ENCODE data around the gene SLC4A2.
A peak's percentile ranks its signal among the peaks of the same experiment; 100 is the strongest.

The SLC4A2 gene

DNA sequence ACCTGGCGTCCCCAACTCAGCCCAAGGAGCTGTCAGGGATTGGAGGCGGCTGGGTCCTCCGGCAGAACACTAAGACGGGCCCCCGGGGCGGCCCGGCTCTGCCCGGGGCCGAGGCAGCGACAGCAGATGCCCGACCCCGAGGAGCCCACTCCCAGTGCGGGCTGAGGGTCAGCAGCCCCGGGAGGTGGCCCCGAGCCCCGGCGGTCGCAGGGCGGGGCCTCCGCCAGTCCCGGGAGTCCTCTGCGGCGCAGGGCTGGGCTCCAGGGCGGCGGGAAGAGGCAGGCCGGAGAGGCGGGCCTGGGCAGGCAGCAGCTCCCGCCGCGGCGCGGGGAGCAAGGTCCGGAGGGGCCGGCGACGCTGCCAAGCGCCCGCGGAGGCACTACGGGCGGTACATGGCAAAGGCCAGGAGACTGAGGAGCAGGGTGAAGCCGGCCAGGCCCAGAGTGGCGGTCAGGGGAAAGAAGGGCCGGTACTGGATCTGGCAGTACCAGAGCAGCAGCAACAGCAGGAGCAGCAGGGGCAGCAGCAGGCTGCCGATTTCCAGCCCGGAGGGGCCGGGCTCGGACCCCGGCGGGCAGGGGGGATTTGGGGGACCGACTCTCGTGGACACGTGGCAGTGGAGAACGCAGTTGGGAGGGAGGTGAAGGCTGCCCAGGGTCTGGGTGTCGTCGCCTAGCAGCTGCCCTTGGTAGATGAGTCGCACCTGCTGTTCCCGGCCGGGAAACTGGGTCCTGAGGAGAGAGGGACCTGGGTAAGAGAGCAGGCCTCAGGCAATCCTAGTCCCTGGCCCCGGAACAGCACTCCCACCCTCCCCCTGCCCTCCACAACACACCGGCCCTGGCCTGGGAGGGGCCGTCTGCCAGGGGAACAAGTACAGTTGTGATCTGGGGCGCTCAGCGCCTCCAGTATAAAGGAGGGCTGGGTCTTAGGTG, 22.0 kb downstream of the SLC4A2 start (continued):
- TF ChIP-seq KLF17 (tag by site-specific recombination; IDR thresholded peaks at IDR 0.05) (0 out of 2 replicates have a peak, but pooled peaks have one; percentile 62), AEBP2 (tag by site-specific recombination; IDR thresholded peaks at IDR 0.05; ENCODE audit: borderline replicate concordance) (no peak), ZNF530 (tag by site-specific recombination; IDR thresholded peaks at IDR 0.05; ENCODE audit: low read depth) (no peak), GFI1B (tag by site-specific recombination; IDR thresholded peaks at IDR 0.05) (no peak), YY2 (tag by site-specific recombination; IDR thresholded peaks at IDR 0.05) (no peak), ZNF514 (tag by site-specific recombination; IDR thresholded peaks at IDR 0.05) (no peak), ZNF677 (tag by site-specific recombination; IDR thresholded peaks at IDR 0.05) (no peak), ZBTB20 (tag by site-specific recombination; IDR thresholded peaks at IDR 0.05) (peak; percentile 85), GLIS2 (tag by site-specific recombination; IDR thresholded peaks at IDR 0.05) (peak; percentile 88), ZNF24 (tag by site-specific recombination; IDR thresholded peaks at IDR 0.05) (no peak), ZNF623 (tag by site-specific recombination; IDR thresholded peaks at IDR 0.05) (no peak), ZNF391 (tag by site-specific recombination; IDR thresholded peaks at IDR 0.05; ENCODE audit: borderline replicate concordance, low read depth) (peak; percentile 66), ZNF341 (tag by site-specific recombination; IDR thresholded peaks at IDR 0.05; ENCODE audit: low read depth) (peak; percentile 93), ZNF2 (tag by site-specific recombination; IDR thresholded peaks at IDR 0.05) (peak; percentile 22; the same call in 1 of the 2 replicates), ZNF621 (tag by site-specific recombination; IDR thresholded peaks at IDR 0.05) (no peak), ZNF596 (tag by site-specific recombination; IDR thresholded peaks at IDR 0.05) (no peak), ZBTB7A (tag by site-specific recombination; IDR thresholded peaks at IDR 0.05; ENCODE audit: low read depth) (peak; percentile 47; the same call in 1 of the 2 replicates)
- TF ChIP-seq, protein P1, sequence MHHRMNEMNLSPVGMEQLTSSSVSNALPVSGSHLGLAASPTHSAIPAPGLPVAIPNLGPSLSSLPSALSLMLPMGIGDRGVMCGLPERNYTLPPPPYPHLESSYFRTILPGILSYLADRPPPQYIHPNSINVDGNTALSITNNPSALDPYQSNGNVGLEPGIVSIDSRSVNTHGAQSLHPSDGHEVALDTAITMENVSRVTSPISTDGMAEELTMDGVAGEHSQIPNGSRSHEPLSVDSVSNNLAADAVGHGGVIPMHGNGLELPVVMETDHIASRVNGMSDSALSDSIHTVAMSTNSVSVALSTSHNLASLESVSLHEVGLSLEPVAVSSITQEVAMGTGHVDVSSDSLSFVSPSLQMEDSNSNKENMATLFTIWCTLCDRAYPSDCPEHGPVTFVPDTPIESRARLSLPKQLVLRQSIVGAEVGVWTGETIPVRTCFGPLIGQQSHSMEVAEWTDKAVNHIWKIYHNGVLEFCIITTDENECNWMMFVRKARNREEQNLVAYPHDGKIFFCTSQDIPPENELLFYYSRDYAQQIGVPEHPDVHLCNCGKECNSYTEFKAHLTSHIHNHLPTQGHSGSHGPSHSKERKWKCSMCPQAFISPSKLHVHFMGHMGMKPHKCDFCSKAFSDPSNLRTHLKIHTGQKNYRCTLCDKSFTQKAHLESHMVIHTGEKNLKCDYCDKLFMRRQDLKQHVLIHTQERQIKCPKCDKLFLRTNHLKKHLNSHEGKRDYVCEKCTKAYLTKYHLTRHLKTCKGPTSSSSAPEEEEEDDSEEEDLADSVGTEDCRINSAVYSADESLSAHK (tag by site-specific recombination; IDR thresholded peaks at IDR 0.05): no peak
- TF ChIP-seq, protein P2, sequence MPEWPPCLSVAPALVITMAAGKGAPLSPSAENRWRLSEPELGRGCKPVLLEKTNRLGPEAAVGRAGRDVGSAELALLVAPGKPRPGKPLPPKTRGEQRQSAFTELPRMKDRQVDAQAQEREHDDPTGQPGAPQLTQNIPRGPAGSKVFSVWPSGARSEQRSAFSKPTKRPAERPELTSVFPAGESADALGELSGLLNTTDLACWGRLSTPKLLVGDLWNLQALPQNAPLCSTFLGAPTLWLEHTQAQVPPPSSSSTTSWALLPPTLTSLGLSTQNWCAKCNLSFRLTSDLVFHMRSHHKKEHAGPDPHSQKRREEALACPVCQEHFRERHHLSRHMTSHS (tag by site-specific recombination; IDR thresholded peaks at IDR 0.05): no peak
- TF ChIP-seq, protein P3, sequence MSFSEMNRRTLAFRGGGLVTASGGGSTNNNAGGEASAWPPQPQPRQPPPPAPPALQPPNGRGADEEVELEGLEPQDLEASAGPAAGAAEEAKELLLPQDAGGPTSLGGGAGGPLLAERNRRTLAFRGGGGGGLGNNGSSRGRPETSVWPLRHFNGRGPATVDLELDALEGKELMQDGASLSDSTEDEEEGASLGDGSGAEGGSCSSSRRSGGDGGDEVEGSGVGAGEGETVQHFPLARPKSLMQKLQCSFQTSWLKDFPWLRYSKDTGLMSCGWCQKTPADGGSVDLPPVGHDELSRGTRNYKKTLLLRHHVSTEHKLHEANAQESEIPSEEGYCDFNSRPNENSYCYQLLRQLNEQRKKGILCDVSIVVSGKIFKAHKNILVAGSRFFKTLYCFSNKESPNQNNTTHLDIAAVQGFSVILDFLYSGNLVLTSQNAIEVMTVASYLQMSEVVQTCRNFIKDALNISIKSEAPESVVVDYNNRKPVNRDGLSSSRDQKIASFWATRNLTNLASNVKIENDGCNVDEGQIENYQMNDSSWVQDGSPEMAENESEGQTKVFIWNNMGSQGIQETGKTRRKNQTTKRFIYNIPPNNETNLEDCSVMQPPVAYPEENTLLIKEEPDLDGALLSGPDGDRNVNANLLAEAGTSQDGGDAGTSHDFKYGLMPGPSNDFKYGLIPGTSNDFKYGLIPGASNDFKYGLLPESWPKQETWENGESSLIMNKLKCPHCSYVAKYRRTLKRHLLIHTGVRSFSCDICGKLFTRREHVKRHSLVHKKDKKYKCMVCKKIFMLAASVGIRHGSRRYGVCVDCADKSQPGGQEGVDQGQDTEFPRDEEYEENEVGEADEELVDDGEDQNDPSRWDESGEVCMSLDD (tag by site-specific recombination; IDR thresholded peaks at IDR 0.05): peak; percentile 49; the same call in 1 of the 2 replicates
- TF ChIP-seq, protein P4, sequence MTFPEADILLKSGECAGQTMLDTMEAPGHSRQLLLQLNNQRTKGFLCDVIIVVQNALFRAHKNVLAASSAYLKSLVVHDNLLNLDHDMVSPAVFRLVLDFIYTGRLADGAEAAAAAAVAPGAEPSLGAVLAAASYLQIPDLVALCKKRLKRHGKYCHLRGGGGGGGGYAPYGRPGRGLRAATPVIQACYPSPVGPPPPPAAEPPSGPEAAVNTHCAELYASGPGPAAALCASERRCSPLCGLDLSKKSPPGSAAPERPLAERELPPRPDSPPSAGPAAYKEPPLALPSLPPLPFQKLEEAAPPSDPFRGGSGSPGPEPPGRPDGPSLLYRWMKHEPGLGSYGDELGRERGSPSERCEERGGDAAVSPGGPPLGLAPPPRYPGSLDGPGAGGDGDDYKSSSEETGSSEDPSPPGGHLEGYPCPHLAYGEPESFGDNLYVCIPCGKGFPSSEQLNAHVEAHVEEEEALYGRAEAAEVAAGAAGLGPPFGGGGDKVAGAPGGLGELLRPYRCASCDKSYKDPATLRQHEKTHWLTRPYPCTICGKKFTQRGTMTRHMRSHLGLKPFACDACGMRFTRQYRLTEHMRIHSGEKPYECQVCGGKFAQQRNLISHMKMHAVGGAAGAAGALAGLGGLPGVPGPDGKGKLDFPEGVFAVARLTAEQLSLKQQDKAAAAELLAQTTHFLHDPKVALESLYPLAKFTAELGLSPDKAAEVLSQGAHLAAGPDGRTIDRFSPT (tag by site-specific recombination; IDR thresholded peaks at IDR 0.05): peak; percentile 54; the same call in 1 of the 2 replicates
- TF ChIP-seq, protein P5, sequence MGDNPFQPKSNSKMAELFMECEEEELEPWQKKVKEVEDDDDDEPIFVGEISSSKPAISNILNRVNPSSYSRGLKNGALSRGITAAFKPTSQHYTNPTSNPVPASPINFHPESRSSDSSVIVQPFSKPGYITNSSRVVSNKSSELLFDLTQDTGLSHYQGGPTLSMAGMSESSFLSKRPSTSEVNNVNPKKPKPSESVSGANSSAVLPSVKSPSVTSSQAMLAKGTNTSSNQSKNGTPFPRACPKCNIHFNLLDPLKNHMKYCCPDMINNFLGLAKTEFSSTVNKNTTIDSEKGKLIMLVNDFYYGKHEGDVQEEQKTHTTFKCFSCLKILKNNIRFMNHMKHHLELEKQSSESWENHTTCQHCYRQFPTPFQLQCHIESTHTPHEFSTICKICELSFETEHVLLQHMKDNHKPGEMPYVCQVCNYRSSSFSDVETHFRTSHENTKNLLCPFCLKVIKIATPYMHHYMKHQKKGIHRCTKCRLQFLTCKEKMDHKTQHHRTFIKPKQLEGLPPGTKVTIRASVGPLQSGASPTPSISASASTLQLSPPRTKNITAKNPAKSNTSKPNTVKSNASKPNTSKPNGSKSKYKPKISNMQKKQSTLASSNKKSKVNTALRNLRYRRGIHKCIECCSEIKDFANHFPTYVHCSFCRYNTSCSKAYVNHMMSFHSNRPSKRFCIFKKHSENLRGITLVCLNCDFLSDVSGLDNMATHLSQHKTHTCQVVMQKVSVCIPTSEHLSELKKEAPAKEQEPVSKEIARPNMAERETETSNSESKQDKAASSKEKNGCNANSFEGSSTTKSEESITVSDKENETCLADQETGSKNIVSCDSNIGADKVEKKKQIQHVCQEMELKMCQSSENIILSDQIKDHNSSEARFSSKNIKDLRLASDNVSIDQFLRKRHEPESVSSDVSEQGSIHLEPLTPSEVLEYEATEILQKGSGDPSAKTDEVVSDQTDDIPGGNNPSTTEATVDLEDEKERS (tag by site-specific recombination; IDR thresholded peaks at IDR 0.05): no peak
